ENCODE measurements around the gene PTCHD1. TPM values are rescaled to one million over a fixed set of nuclear protein-coding genes. Genes with fewer than 3 reads are reported as not detected.

PTCHD1 gene
- total RNA-seq, 4 donors from 2014 or later, result 7.8 to 24.8 (median 9.6) TPM

- no peaks in the 10 kb centered on the region for H3K27me3 ChIP-seq
- peaks cover 0 to 20% (median 3%) of the 10 kb centered on the region in 3 donors for H3K4me1 ChIP-seq
- TF ChIP-seq EP300 (IDR thresholded peaks at IDR 0.05) (no peak), POLR2A (IDR thresholded peaks at IDR 0.05) (no peak), POLR2AphosphoS5 (IDR thresholded peaks at IDR 0.05) (no peak), CTCF (IDR thresholded peaks at IDR 0.05) (no peak)
- 83% methylated on average over 1 of the region's 1 CpG; no CpG with 5 or more reads in 1 of the 2 donors for WGBS, 2 donors (ENCODE audit: low coverage in 1 of 2)
- no peak overlapping the region for H3K27ac ChIP-seq
- H3K4me3 ChIP-seq, result no peak overlapping the region
- H3K36me3 ChIP-seq, result no peaks in the 10 kb centered on the region
- no peaks in the 10 kb centered on the region for H3K9me3 ChIP-seq
- ATAC-seq, result no peak
Observed at GRCh38 chrX:23436875-23437274, 102.2 kb downstream of the PTCHD1 start.

- Histone ChIP-seq H3K4me1 (no peaks in the 10 kb centered on the region), H3K4me3 (no peak overlapping the region), H3K27ac (no peak overlapping the region), H3K9me3 (no peaks in the 10 kb centered on the region), H3K27me3 (no peaks in the 10 kb centered on the region), H3K36me3 (no peaks in the 10 kb centered on the region)
- no peak for ATAC-seq
- TF ChIP-seq EP300 (IDR thresholded peaks at IDR 0.05) (no peak), POLR2A (IDR thresholded peaks at IDR 0.05) (no peak), POLR2AphosphoS5 (IDR thresholded peaks at IDR 0.05) (no peak), CTCF (IDR thresholded peaks at IDR 0.05) (no peak)
- 42 to 50% methylated on average over 3 of the region's 3 CpGs for WGBS, 2 donors (ENCODE audit: low coverage in 1 of 2)
Observed at GRCh38 chrX:23451266-23451665, 116.6 kb downstream of the PTCHD1 start.

Measured in gastroesophageal sphincter (tissue), 4 donors.